ENCODE measurements around the gene GYS1. TPM values are rescaled to one million over a fixed set of nuclear protein-coding genes. Genes with fewer than 3 reads are reported as not detected.
A peak's percentile ranks its signal among the peaks of the same experiment; 100 is the strongest.

Gene GYS1
- total RNA-seq, 1 donor from 2014 or later: 69.0 TPM

- H3K27me3 Mint-ChIP-seq (ENCODE audit: unreplicated experiment): peaks cover 12% of the 10 kb centered on the region
- H3K9me3 Mint-ChIP-seq (ENCODE audit: unreplicated experiment): peaks cover 12% of the 10 kb centered on the region
- peaks cover 17% of the 10 kb centered on the region for H3K4me1 Mint-ChIP-seq (ENCODE audit: low read depth, unreplicated experiment)
- H3K27ac Mint-ChIP-seq (ENCODE audit: unreplicated experiment): no peak overlapping the region
- H3K36me3 Mint-ChIP-seq (ENCODE audit: unreplicated experiment): no peaks in the 10 kb centered on the region
- no peak for TF ChIP-seq CTCF (IDR thresholded peaks at IDR 0.05; ENCODE audit: partially characterized antibody, unreplicated experiment)
- no peak overlapping the region for H3K4me3 Mint-ChIP-seq (ENCODE audit: unreplicated experiment)
- DNase-seq: no peak
Measured at GRCh38 chr19:48970139-48970766, 22.9 kb downstream of the GYS1 start.

GRCh38 chr19:48969276-48970138 lies 23.6 kb downstream of the GYS1 start:
- no peak overlapping the region for H3K27ac Mint-ChIP-seq (ENCODE audit: unreplicated experiment)
- no peak for DNase-seq
- H3K36me3 Mint-ChIP-seq (ENCODE audit: unreplicated experiment): no peaks in the 10 kb centered on the region
- no peak overlapping the region for H3K4me3 Mint-ChIP-seq (ENCODE audit: unreplicated experiment)
- H3K4me1 Mint-ChIP-seq (ENCODE audit: low read depth, unreplicated experiment): peaks cover 20% of the 10 kb centered on the region
- TF ChIP-seq CTCF (IDR thresholded peaks at IDR 0.05; ENCODE audit: partially characterized antibody, unreplicated experiment): no peak
- peaks cover 16% of the 10 kb centered on the region for H3K27me3 Mint-ChIP-seq (ENCODE audit: unreplicated experiment)
- H3K9me3 Mint-ChIP-seq (ENCODE audit: unreplicated experiment): peaks cover 14% of the 10 kb centered on the region

GRCh38 chr19:48968813-48969218 lies 24.3 kb downstream of the GYS1 start:
- Mint-ChIP-seq H3K9me3 (ENCODE audit: unreplicated experiment) (peaks cover 17% of the 10 kb centered on the region), H3K4me3 (ENCODE audit: unreplicated experiment) (no peak overlapping the region), H3K27me3 (ENCODE audit: unreplicated experiment) (peaks cover 18% of the 10 kb centered on the region), H3K4me1 (ENCODE audit: low read depth, unreplicated experiment) (peaks cover 26% of the 10 kb centered on the region), H3K36me3 (ENCODE audit: unreplicated experiment) (no peaks in the 10 kb centered on the region), H3K27ac (ENCODE audit: unreplicated experiment) (no peak overlapping the region)
- no peak for TF ChIP-seq CTCF (IDR thresholded peaks at IDR 0.05; ENCODE audit: partially characterized antibody, unreplicated experiment)
- DNase-seq: no peak

GRCh38 chr19:48968179-48968661 lies 24.9 kb downstream of the GYS1 start:
- TF ChIP-seq CTCF (IDR thresholded peaks at IDR 0.05; ENCODE audit: partially characterized antibody, unreplicated experiment): no peak
- DNase-seq: no peak
- H3K9me3 Mint-ChIP-seq (ENCODE audit: unreplicated experiment): peaks cover 17% of the 10 kb centered on the region
- H3K27me3 Mint-ChIP-seq (ENCODE audit: unreplicated experiment): peaks cover 18% of the 10 kb centered on the region
- no peaks in the 10 kb centered on the region for H3K36me3 Mint-ChIP-seq (ENCODE audit: unreplicated experiment)
- peak overlapping the region; percentile 33 for H3K27ac Mint-ChIP-seq (ENCODE audit: unreplicated experiment)
- peaks cover 30% of the 10 kb centered on the region for H3K4me1 Mint-ChIP-seq (ENCODE audit: low read depth, unreplicated experiment)
- no peak overlapping the region for H3K4me3 Mint-ChIP-seq (ENCODE audit: unreplicated experiment)

Data from glutamatergic neuron (in vitro differentiated cells).